GM23338 (cell line): Measurements from ENCODE around the gene NCKAP5. TPM values are rescaled to one million over a fixed set of nuclear protein-coding genes. Genes with fewer than 3 reads are reported as not detected.

Source experiments
- ATAC-seq: fragments of 200-7000 bp; cut with Tn5 transposase; 3 replicates; pipeline ENCODE4 v1.9.1; 2020
- DNase-seq: peaks from one replicate; pipeline ENCODE4 v3.0.0-alpha.2; 2015; ENCODE audit warnings: low spot score
- H2AFZ ChIP-seq: fragments of 200-600 bp; sonication (generic); 2 replicates; pipeline ENCODE4 v1.8.0; 2016; ENCODE audit warnings: antibody characterized with exemption, mild to moderate bottlenecking, moderate library complexity
- H3F3A ChIP-seq: fragments of 200-600 bp; sonication (generic); replicated peaks from 2 replicates; pipeline ENCODE4 v1.8.0; 2017; ENCODE audit warnings: antibody characterized with exemption, mixed run types, low read depth
- H3K27ac ChIP-seq: fragments of 200-600 bp; sonication (generic); 2 replicates; pipeline ENCODE4 v1.6.1; 2016; ENCODE audit warnings: low read depth
- H3K27me3 ChIP-seq: fragments of 200-600 bp; sonication (generic); 2 replicates; pipeline ENCODE4 v1.8.0; 2016; ENCODE audit warnings: mild to moderate bottlenecking, mixed run types, moderate library complexity; ENCODE audit not compliant: insufficient read depth
- H3K36me3 ChIP-seq: fragments of 200-600 bp; sonication (generic); 2 replicates; pipeline ENCODE4 v1.8.0; 2016; ENCODE audit warnings: mild to moderate bottlenecking; ENCODE audit not compliant: insufficient read depth
- H3K4me1 ChIP-seq: fragments of 200-600 bp; sonication (generic); 2 replicates; pipeline ENCODE4 v1.8.0; 2016; ENCODE audit warnings: mild to moderate bottlenecking, moderate library complexity; ENCODE audit not compliant: insufficient read depth
- H3K4me2 ChIP-seq: fragments of 200-600 bp; sonication (generic); 2 replicates; pipeline ENCODE4 v1.7.1; 2017; ENCODE audit warnings: mixed run types
- H3K4me3 ChIP-seq: fragments of 200-600 bp; sonication (generic); 2 replicates; pipeline ENCODE4 v1.6.1; 2016; ENCODE audit warnings: mixed run types
- H3K79me2 ChIP-seq: fragments of 200-600 bp; sonication (generic); replicated peaks from 2 replicates; pipeline ENCODE4 v1.8.0; 2017; ENCODE audit warnings: mild to moderate bottlenecking; ENCODE audit not compliant: insufficient read depth
- H3K9me2 ChIP-seq: fragments of 200-600 bp; sonication (generic); 2 replicates; pipeline ENCODE4 v1.8.0; 2017; ENCODE audit not compliant: insufficient read depth
- H4K20me1 ChIP-seq: fragments of 200-600 bp; sonication (generic); replicated peaks from 2 replicates; pipeline ENCODE4 v1.8.0; 2017; ENCODE audit warnings: mild to moderate bottlenecking; ENCODE audit not compliant: insufficient read depth
- H3K27ac Mint-ChIP-seq: 2 replicates; pipeline ENCODE4 v1.8.0; 2020; ENCODE audit warnings: inconsistent platforms, mild to moderate bottlenecking, moderate library complexity, mixed read lengths
- H3K27me3 Mint-ChIP-seq: 3 replicates; pipeline ENCODE4 v1.8.0; 2022; ENCODE audit warnings: low read depth, mild to moderate bottlenecking, moderate library complexity, mixed read lengths, inconsistent platforms; ENCODE audit not compliant: insufficient read depth, poor library complexity
- H3K36me3 Mint-ChIP-seq: 3 replicates; pipeline ENCODE4 v1.8.0; 2021; ENCODE audit warnings: low read depth, mild to moderate bottlenecking, inconsistent platforms, moderate library complexity, mixed read lengths
- H3K4me1 Mint-ChIP-seq: 3 replicates; pipeline ENCODE4 v1.8.0; 2020; ENCODE audit warnings: mild to moderate bottlenecking, inconsistent platforms, mixed read lengths
- H3K4me3 Mint-ChIP-seq: 3 replicates; pipeline ENCODE4 v1.8.0; 2021; ENCODE audit warnings: moderate library complexity, mild to moderate bottlenecking, inconsistent platforms, mixed read lengths
- H3K9me3 Mint-ChIP-seq: 3 replicates; pipeline ENCODE4 v1.8.0; 2020; ENCODE audit warnings: moderate library complexity, mild to moderate bottlenecking, inconsistent platforms, mixed read lengths
- CREB1 ChIP-seq: fragments of 250-450 bp; sonication (Bioruptor Pico); IDR thresholded peaks from 2 replicates; pipeline ENCODE4 v1.5.0; 2020; ENCODE audit warnings: low read depth, mild to moderate bottlenecking, moderate library complexity
- EZH2 ChIP-seq: fragments of 200-600 bp; sonication (generic); IDR thresholded peaks from one replicate; pipeline ENCODE4 v1.8.0; 2017; ENCODE audit warnings: antibody characterized with exemption, mild to moderate bottlenecking, low read depth; ENCODE audit not compliant: unreplicated experiment
- EZH2phosphoT487 ChIP-seq: fragments of 200-600 bp; sonication (generic); IDR thresholded peaks from one replicate; pipeline ENCODE4 v1.8.1; 2018; ENCODE audit warnings: antibody characterized with exemption; ENCODE audit not compliant: unreplicated experiment
- JUNB ChIP-seq: IDR thresholded peaks from one replicate; pipeline ENCODE4 v1.6.1; 2016; ENCODE audit warnings: antibody characterized with exemption; ENCODE audit not compliant: unreplicated experiment
- NANOG ChIP-seq: IDR thresholded peaks from 2 replicates; pipeline ENCODE4 v1.6.1; 2016; ENCODE audit warnings: antibody characterized with exemption, borderline replicate concordance
- POLR2AphosphoS5 ChIP-seq: IDR thresholded peaks from 2 replicates; pipeline ENCODE4 v1.6.1; 2016; ENCODE audit warnings: antibody characterized with exemption, low read depth
- STAT1 ChIP-seq: IDR thresholded peaks from one replicate; pipeline ENCODE4 v1.6.1; 2016; ENCODE audit warnings: antibody characterized with exemption; ENCODE audit not compliant: unreplicated experiment
- ZNF114 ChIP-seq: fragments of 250-450 bp; sonication (Bioruptor Pico); IDR thresholded peaks from 2 replicates; pipeline ENCODE4 v1.5.0; 2020; ENCODE audit warnings: mild to moderate bottlenecking, moderate library complexity
- ZNF331 ChIP-seq: fragments of 250-450 bp; sonication (Bioruptor Pico); IDR thresholded peaks from 2 replicates; pipeline ENCODE4 v1.5.0; 2020; ENCODE audit warnings: low read depth, mild to moderate bottlenecking, moderate library complexity
- polyA plus RNA-seq: library from polyadenylated mRNA; unstranded; fragments of >200 nt; fragmentation: Nextera tagmentation; extraction: Ambion mirVana; gene quantifications from 2 replicates; pipeline ENCODE4 v1.2.1, GENCODE V29; 2016
- total RNA-seq: library from RNA; depleted of rRNA; stranded (reverse); fragments of >200 nt; shearing (Covaris generic); gene quantifications from 2 replicates; pipeline ENCODE4 v1.2.3, GENCODE V29; 2014
- TF ChIP-seq, protein P1 (sequence below): IDR thresholded peaks from 2 replicates; pipeline ENCODE4 v1.6.1; 2016; ENCODE audit warnings: antibody characterized with exemption
- TF ChIP-seq, protein P2 (sequence below): IDR thresholded peaks from one replicate; pipeline ENCODE4 v1.6.1; 2018; ENCODE audit warnings: antibody characterized with exemption; ENCODE audit not compliant: unreplicated experiment
- TF ChIP-seq, protein P3 (sequence below): fragments of 250-450 bp; sonication (Bioruptor Pico); IDR thresholded peaks from 2 replicates; pipeline ENCODE4 v1.5.0; 2020; ENCODE audit warnings: mild to moderate bottlenecking, moderate library complexity

Gene NCKAP5
- total and polyA plus RNA-seq, 2 experiments from 2014 or later, result 0.34 to 0.73 TPM

DNA sequence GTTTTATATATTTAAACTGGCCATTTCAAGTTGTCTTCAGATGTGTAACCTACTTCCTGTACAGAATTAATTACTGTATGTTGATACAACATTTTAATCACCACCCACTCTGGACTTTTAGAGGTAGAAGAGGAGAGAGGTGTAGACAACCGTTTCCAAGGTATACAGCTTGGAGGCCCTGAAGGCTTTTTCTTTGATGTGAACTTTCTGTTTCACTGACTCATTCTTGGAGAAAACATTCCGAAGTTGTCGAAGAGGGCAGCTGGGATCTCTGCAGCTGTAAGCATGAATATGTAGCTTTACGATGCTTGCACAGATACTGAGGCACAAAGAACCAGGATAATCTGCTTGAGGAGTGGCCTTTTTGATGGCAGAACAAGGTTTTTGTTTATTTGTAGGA lies 137.0 kb downstream of the NCKAP5 start (continued):
- TF ChIP-seq, protein P1, sequence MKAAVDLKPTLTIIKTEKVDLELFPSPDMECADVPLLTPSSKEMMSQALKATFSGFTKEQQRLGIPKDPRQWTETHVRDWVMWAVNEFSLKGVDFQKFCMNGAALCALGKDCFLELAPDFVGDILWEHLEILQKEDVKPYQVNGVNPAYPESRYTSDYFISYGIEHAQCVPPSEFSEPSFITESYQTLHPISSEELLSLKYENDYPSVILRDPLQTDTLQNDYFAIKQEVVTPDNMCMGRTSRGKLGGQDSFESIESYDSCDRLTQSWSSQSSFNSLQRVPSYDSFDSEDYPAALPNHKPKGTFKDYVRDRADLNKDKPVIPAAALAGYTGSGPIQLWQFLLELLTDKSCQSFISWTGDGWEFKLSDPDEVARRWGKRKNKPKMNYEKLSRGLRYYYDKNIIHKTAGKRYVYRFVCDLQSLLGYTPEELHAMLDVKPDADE, result no peak

DNA sequence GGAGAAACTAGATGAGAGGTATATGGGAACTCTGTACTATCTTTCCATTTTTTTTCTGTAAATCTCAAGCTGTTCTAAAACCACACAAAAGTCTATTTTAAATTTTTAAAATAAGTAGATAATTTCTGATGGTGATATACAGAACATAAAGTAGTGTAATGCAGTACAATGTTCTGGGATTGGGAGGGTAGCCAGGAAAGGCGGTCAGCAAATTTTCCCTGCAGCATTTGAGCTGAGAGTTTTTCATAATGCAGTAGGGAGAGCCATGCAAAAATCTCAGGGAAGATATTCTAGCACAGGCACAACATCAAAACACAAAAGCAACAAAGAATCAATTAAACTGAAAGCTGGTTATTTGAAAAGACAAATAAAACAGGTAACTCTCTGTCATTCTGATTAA lies 141.5 kb downstream of the NCKAP5 start:
- H3K4me1 Mint-ChIP-seq, result peaks cover 41% of the 10 kb centered on the region
- no peak for ATAC-seq
- no peaks in the 10 kb centered on the region for H3K79me2 ChIP-seq
- TF ChIP-seq CREB1 (CRISPR knock-in tag) (no peak), EZH2 (no peak), EZH2phosphoT487 (no peak), POLR2AphosphoS5 (no peak), ZNF331 (no peak), JUNB (no peak), NANOG (no peak), ZNF114 (CRISPR knock-in tag) (no peak), STAT1 (no peak)
- TF ChIP-seq, protein P1, result no peak
- TF ChIP-seq, protein P2, sequence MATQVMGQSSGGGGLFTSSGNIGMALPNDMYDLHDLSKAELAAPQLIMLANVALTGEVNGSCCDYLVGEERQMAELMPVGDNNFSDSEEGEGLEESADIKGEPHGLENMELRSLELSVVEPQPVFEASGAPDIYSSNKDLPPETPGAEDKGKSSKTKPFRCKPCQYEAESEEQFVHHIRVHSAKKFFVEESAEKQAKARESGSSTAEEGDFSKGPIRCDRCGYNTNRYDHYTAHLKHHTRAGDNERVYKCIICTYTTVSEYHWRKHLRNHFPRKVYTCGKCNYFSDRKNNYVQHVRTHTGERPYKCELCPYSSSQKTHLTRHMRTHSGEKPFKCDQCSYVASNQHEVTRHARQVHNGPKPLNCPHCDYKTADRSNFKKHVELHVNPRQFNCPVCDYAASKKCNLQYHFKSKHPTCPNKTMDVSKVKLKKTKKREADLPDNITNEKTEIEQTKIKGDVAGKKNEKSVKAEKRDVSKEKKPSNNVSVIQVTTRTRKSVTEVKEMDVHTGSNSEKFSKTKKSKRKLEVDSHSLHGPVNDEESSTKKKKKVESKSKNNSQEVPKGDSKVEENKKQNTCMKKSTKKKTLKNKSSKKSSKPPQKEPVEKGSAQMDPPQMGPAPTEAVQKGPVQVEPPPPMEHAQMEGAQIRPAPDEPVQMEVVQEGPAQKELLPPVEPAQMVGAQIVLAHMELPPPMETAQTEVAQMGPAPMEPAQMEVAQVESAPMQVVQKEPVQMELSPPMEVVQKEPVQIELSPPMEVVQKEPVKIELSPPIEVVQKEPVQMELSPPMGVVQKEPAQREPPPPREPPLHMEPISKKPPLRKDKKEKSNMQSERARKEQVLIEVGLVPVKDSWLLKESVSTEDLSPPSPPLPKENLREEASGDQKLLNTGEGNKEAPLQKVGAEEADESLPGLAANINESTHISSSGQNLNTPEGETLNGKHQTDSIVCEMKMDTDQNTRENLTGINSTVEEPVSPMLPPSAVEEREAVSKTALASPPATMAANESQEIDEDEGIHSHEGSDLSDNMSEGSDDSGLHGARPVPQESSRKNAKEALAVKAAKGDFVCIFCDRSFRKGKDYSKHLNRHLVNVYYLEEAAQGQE, result no peak
- TF ChIP-seq, protein P3, sequence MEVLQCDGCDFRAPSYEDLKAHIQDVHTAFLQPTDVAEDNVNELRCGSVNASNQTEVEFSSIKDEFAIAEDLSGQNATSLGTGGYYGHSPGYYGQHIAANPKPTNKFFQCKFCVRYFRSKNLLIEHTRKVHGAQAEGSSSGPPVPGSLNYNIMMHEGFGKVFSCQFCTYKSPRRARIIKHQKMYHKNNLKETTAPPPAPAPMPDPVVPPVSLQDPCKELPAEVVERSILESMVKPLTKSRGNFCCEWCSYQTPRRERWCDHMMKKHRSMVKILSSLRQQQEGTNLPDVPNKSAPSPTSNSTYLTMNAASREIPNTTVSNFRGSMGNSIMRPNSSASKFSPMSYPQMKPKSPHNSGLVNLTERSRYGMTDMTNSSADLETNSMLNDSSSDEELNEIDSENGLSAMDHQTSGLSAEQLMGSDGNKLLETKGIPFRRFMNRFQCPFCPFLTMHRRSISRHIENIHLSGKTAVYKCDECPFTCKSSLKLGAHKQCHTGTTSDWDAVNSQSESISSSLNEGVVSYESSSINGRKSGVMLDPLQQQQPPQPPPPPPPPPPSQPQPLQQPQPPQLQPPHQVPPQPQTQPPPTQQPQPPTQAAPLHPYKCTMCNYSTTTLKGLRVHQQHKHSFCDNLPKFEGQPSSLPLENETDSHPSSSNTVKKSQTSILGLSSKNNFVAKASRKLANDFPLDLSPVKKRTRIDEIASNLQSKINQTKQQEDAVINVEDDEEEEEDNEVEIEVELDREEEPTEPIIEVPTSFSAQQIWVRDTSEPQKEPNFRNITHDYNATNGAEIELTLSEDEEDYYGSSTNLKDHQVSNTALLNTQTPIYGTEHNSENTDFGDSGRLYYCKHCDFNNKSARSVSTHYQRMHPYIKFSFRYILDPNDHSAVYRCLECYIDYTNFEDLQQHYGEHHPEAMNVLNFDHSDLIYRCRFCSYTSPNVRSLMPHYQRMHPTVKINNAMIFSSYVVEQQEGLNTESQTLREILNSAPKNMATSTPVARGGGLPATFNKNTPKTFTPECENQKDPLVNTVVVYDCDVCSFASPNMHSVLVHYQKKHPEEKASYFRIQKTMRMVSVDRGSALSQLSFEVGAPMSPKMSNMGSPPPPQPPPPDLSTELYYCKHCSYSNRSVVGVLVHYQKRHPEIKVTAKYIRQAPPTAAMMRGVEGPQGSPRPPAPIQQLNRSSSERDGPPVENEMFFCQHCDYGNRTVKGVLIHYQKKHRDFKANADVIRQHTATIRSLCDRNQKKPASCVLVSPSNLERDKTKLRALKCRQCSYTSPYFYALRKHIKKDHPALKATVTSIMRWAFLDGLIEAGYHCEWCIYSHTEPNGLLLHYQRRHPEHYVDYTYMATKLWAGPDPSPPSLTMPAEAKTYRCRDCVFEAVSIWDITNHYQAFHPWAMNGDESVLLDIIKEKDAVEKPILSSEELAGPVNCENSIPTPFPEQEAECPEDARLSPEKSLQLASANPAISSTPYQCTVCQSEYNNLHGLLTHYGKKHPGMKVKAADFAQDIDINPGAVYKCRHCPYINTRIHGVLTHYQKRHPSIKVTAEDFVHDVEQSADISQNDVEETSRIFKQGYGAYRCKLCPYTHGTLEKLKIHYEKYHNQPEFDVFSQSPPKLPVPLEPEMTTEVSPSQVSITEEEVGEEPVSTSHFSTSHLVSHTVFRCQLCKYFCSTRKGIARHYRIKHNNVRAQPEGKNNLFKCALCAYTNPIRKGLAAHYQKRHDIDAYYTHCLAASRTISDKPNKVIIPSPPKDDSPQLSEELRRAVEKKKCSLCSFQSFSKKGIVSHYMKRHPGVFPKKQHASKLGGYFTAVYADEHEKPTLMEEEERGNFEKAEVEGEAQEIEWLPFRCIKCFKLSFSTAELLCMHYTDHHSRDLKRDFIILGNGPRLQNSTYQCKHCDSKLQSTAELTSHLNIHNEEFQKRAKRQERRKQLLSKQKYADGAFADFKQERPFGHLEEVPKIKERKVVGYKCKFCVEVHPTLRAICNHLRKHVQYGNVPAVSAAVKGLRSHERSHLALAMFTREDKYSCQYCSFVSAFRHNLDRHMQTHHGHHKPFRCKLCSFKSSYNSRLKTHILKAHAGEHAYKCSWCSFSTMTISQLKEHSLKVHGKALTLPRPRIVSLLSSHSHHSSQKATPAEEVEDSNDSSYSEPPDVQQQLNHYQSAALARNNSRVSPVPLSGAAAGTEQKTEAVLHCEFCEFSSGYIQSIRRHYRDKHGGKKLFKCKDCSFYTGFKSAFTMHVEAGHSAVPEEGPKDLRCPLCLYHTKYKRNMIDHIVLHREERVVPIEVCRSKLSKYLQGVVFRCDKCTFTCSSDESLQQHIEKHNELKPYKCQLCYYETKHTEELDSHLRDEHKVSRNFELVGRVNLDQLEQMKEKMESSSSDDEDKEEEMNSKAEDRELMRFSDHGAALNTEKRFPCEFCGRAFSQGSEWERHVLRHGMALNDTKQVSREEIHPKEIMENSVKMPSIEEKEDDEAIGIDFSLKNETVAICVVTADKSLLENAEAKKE (CRISPR knock-in tag), result no peak

More for the DNA sequence above, 141.5 kb downstream of the NCKAP5 start:
- Mint-ChIP-seq H3K27ac (no peak overlapping the region; the same call in 1 of the 2 replicates), H3K27me3 (no peaks in the 10 kb centered on the region), H3K9me3 (peaks cover 6% of the 10 kb centered on the region; the same call in 2 of the 3 replicates), H3K4me3 (no peak overlapping the region), H3K36me3 (no peaks in the 10 kb centered on the region)
- no peaks in the 10 kb centered on the region for H4K20me1 ChIP-seq
- no peak overlapping the region for H3K4me3 ChIP-seq
- no peaks in the 10 kb centered on the region for H3K36me3 ChIP-seq
- H3K4me1 ChIP-seq, result peaks cover 28% of the 10 kb centered on the region
- no peaks in the 10 kb centered on the region for H3F3A ChIP-seq
- no peaks in the 10 kb centered on the region for H3K27me3 ChIP-seq
- no peak for DNase-seq
- no peak overlapping the region for H2AFZ ChIP-seq
- H3K27ac ChIP-seq, result no peak overlapping the region
- H3K9me2 ChIP-seq, result no peaks in the 10 kb centered on the region
- no peak overlapping the region for H3K4me2 ChIP-seq
